Endodermal cell (in vitro differentiated cells): ENCODE results near the gene G6PC2. TPM values are rescaled to one million over a fixed set of nuclear protein-coding genes. Genes with fewer than 3 reads are reported as not detected.

Experiments used
- DNase-seq: peaks from one replicate; pipeline ENCODE4 v3.0.0-alpha.2; 2017
- H3K27ac ChIP-seq: 2 replicates; pipeline ENCODE4 v1.5.1; 2013; ENCODE audit warnings: mild to moderate bottlenecking, low read depth, low read length, moderate library complexity
- H3K27me3 ChIP-seq: 2 replicates; pipeline ENCODE4 v1.6.1; 2013; ENCODE audit warnings: mild to moderate bottlenecking, low read length, moderate library complexity; ENCODE audit not compliant: insufficient read depth, control insufficient read depth, poor library complexity, severe bottlenecking
- H3K36me3 ChIP-seq: 2 replicates; pipeline ENCODE4 v1.7.0; 2013; ENCODE audit warnings: mild to moderate bottlenecking, low read length, moderate library complexity; ENCODE audit not compliant: control insufficient read depth, insufficient read depth
- H3K4me1 ChIP-seq: one replicate; pipeline ENCODE4 v1.7.0; 2013; ENCODE audit warnings: low read length; ENCODE audit not compliant: control insufficient read depth, insufficient read depth
- H3K4me3 ChIP-seq: 2 replicates; pipeline ENCODE4 v1.5.1; 2013; ENCODE audit warnings: mild to moderate bottlenecking, low read length, moderate library complexity
- H3K9ac ChIP-seq: 2 replicates; pipeline ENCODE4 v1.6.1; 2013; ENCODE audit warnings: mild to moderate bottlenecking, low read length, moderate library complexity; ENCODE audit not compliant: poor library complexity, severe bottlenecking; ENCODE audit errors: extremely low read depth
- H3K9me3 ChIP-seq: 2 replicates; pipeline ENCODE4 v1.6.1; 2013; ENCODE audit warnings: mild to moderate bottlenecking, low read length, moderate library complexity; ENCODE audit not compliant: control insufficient read depth
- H3K27ac Mint-ChIP-seq: 2 replicates; pipeline ENCODE4 v1.8.0; 2020; ENCODE audit warnings: mixed read lengths
- H3K27me3 Mint-ChIP-seq: 2 replicates; pipeline ENCODE4 v1.8.0; 2021; ENCODE audit warnings: mild to moderate bottlenecking, mixed read lengths; ENCODE audit not compliant: insufficient read depth
- H3K36me3 Mint-ChIP-seq: 2 replicates; pipeline ENCODE4 v1.8.0; 2020; ENCODE audit warnings: low read depth, mixed read lengths
- H3K4me1 Mint-ChIP-seq: 2 replicates; pipeline ENCODE4 v1.8.0; 2020; ENCODE audit warnings: mixed read lengths
- H3K4me3 Mint-ChIP-seq: 2 replicates; pipeline ENCODE4 v1.8.0; 2020; ENCODE audit warnings: mild to moderate bottlenecking, moderate library complexity, mixed read lengths
- H3K9me3 Mint-ChIP-seq: 2 replicates; pipeline ENCODE4 v1.8.0; 2020; ENCODE audit warnings: mild to moderate bottlenecking, mixed read lengths
- CTCF ChIP-seq: fragments of 200-600 bp; sonication (generic); conservative IDR thresholded peaks from 2 replicates; pipeline ENCODE4 v1.5.0; 2021; ENCODE audit warnings: antibody characterized with exemption, mild to moderate bottlenecking
- WGBS, 2 experiments: methylation state at CpG; one replicate each; pipeline versions ENCODE4 v1.1.5 to v1.1.7; 2013; ENCODE audit warnings: missing lambda C conversion rate in 2 of 2, mixed read lengths in 1 of 2; ENCODE audit not compliant: insufficient coverage in 1 of 2, insufficient read length in 1 of 2; 5-methylcytosine and 5-hydroxymethylcytosine counted together
- total RNA-seq, 2 donors: library from RNA; stranded (reverse); fragmentation: NEBNext Ultra II Directional in 1 of 2; extraction: Animal tissue kit (Norgen Biotek cat#: 25700) in 1 of 2; gene quantifications; 2 replicates in 1 of 2; 3 replicates in 1 of 2; pipeline ENCODE4 v1.2.1, GENCODE V29; 2021

Gene G6PC2
- total RNA-seq, 2 donors from 2014 or later: not detected

DNA sequence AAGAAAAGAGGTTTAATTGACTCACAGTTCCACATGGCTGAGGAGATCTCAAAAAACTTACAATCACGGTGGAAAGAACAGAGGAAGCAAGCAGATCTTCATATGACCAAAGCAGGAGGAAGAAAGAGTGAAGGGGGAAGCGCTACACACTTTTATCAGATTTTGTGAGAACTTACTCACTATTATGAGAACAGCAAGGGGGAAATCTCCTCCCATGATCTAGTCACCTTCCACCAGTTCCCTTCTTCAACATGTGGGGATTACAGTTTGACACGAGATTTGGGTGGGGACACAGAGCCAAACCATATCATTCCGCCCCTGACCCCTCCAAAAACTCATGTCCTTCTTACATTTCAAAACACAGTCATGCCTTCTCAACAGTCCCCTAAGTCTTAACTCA is 54.2 kb downstream of the G6PC2 start:
- Histone ChIP-seq H3K27ac (no peak overlapping the region), H3K4me3 (peak overlapping the region; percentile 42), H3K9ac (no peak overlapping the region), H3K4me1 (no peaks in the 10 kb centered on the region), H3K27me3 (no peaks in the 10 kb centered on the region), H3K36me3 (no peaks in the 10 kb centered on the region), H3K9me3 (peaks cover 53% of the 10 kb centered on the region)
- TF ChIP-seq CTCF: no peak
- Mint-ChIP-seq H3K4me3 (no peak overlapping the region), H3K36me3 (peaks cover 9% of the 10 kb centered on the region), H3K9me3 (peaks cover 40% of the 10 kb centered on the region), H3K27ac (no peak overlapping the region), H3K27me3 (no peaks in the 10 kb centered on the region), H3K4me1 (peaks cover 2% of the 10 kb centered on the region)
- WGBS, 2 experiments: 93 to 94% methylated on average over 3 to 4 of the region's 4 CpGs
- no peak for DNase-seq

- no peak for DNase-seq
- no peak overlapping the region for H3K9ac ChIP-seq
- peaks cover 42% of the 10 kb centered on the region for H3K9me3 ChIP-seq
- Mint-ChIP-seq H3K4me3 (no peak overlapping the region), H3K27ac (no peak overlapping the region), H3K9me3 (peaks cover 36% of the 10 kb centered on the region), H3K4me1 (peaks cover 2% of the 10 kb centered on the region), H3K27me3 (no peaks in the 10 kb centered on the region), H3K36me3 (peaks cover 9% of the 10 kb centered on the region)
- H3K4me3 ChIP-seq: no peak overlapping the region
- no peaks in the 10 kb centered on the region for H3K36me3 ChIP-seq
- WGBS, 2 experiments: 60 to 95% methylated on average over 1 to 2 of the region's 2 CpGs
- H3K4me1 ChIP-seq: no peaks in the 10 kb centered on the region
- no peak for TF ChIP-seq CTCF
- no peak overlapping the region for H3K27ac ChIP-seq
- no peaks in the 10 kb centered on the region for H3K27me3 ChIP-seq
Measured at GRCh38 chr2:168956392-168956791, 55.3 kb downstream of the G6PC2 start.

Other genes with a start within 250 kb of the G6PC2 start
- under 1 TPM; 0.42 to 0.73 TPM for gene NOSTRIN, start 98.7 kb upstream of the G6PC2 start, total RNA-seq
- 10 to 100 TPM; 22.4 to 57.8 TPM for gene SPC25, start 10.9 kb upstream of the G6PC2 start, total RNA-seq
- gene ABCB11, start 130.0 kb downstream of the G6PC2 start, total RNA-seq: under 1 TPM; 0.04 TPM
- not detected for gene DHRS9, start 168.3 kb downstream of the G6PC2 start, total RNA-seq